Measurements from ENCODE around the gene SLCO2A1. TPM values are rescaled to one million over a fixed set of nuclear protein-coding genes. Genes with fewer than 3 reads are reported as not detected.

The SLCO2A1 gene
- total RNA-seq, 4 donors from 2014 or later: 0.07 to 2.4 (median 1.3) TPM

GRCh38 chr3:134075846-134076245 lies 46.1 kb upstream of the SLCO2A1 start:
- DNase-seq (no peak), ATAC-seq (no peak)
- H3K9me3 ChIP-seq: no peaks in the 10 kb centered on the region
- H3K27me3 ChIP-seq: no peaks in the 10 kb centered on the region
- in situ Hi-C loops (cut with MboI; ENCODE audit: low sequenced_read_pairs in 4 of 4) (no loop called here), intact Hi-C loops (cut with DNase I; ENCODE audit: low total_unique reads) (no loop called here)
- H3K4me1 ChIP-seq: peaks cover 0 to 4% of the 10 kb centered on the region in 2 donors
- no peak overlapping the region for H3K4me3 ChIP-seq
- H3K27ac ChIP-seq: no peak overlapping the region
- TF ChIP-seq POLR2A (IDR thresholded peaks at IDR 0.05): no peak
- TF ChIP-seq CTCF (IDR thresholded peaks at IDR 0.05 in 4 of 5, conservative IDR thresholded peaks at IDR 0.05 in 1 of 5): no peak
- no peaks in the 10 kb centered on the region for H3K36me3 ChIP-seq

GRCh38 chr3:134075568-134075825 lies 45.8 kb upstream of the SLCO2A1 start:
- no peak overlapping the region for H3K27ac ChIP-seq
- ATAC-seq (no peak), DNase-seq (no peak)
- H3K36me3 ChIP-seq: no peaks in the 10 kb centered on the region
- intact Hi-C loops (cut with DNase I; ENCODE audit: low total_unique reads) (no loop called here), in situ Hi-C loops (cut with MboI; ENCODE audit: low sequenced_read_pairs in 4 of 4) (no loop called here)
- H3K4me3 ChIP-seq: no peak overlapping the region
- peaks cover 0 to 4% of the 10 kb centered on the region in 2 donors for H3K4me1 ChIP-seq
- H3K9me3 ChIP-seq: no peaks in the 10 kb centered on the region
- H3K27me3 ChIP-seq: no peaks in the 10 kb centered on the region
- TF ChIP-seq POLR2A (IDR thresholded peaks at IDR 0.05) (no peak), CTCF (IDR thresholded peaks at IDR 0.05 in 4 of 5, conservative IDR thresholded peaks at IDR 0.05 in 1 of 5) (no peak)

GRCh38 chr3:134074790-134075567 lies 45.3 kb upstream of the SLCO2A1 start:
- ATAC-seq (no peak), DNase-seq (no peak)
- H3K4me1 ChIP-seq: peaks cover 0 to 4% of the 10 kb centered on the region in 2 donors
- no peaks in the 10 kb centered on the region for H3K27me3 ChIP-seq
- H3K27ac ChIP-seq: no peak overlapping the region
- intact Hi-C loops (cut with DNase I; ENCODE audit: low total_unique reads) (no loop called here), in situ Hi-C loops (cut with MboI; ENCODE audit: low sequenced_read_pairs in 4 of 4) (no loop called here)
- H3K9me3 ChIP-seq: no peaks in the 10 kb centered on the region
- no peaks in the 10 kb centered on the region for H3K36me3 ChIP-seq
- H3K4me3 ChIP-seq: no peak overlapping the region
- TF ChIP-seq CTCF (IDR thresholded peaks at IDR 0.05 in 4 of 5, conservative IDR thresholded peaks at IDR 0.05 in 1 of 5): no peak
- no peak for TF ChIP-seq POLR2A (IDR thresholded peaks at IDR 0.05)

- ATAC-seq (no peak), DNase-seq (no peak)
- Histone ChIP-seq H3K4me1 (peaks cover 0 to 4% of the 10 kb centered on the region in 2 donors), H3K36me3 (no peaks in the 10 kb centered on the region), H3K27ac (no peak overlapping the region), H3K9me3 (no peaks in the 10 kb centered on the region), H3K4me3 (no peak overlapping the region), H3K27me3 (no peaks in the 10 kb centered on the region)
- in situ Hi-C loops (cut with MboI; ENCODE audit: low sequenced_read_pairs in 4 of 4): no loop called here
- intact Hi-C loops (cut with DNase I; ENCODE audit: low total_unique reads): no loop called here
- TF ChIP-seq CTCF (IDR thresholded peaks at IDR 0.05 in 4 of 5, conservative IDR thresholded peaks at IDR 0.05 in 1 of 5) (no peak), POLR2A (IDR thresholded peaks at IDR 0.05) (no peak)
Observed at GRCh38 chr3:134074001-134074789, 44.5 kb upstream of the SLCO2A1 start.
